Smooth muscle cell (in vitro differentiated cells): ENCODE measurements around the gene MYMK. TPM values are rescaled to one million over a fixed set of nuclear protein-coding genes. Genes with fewer than 3 reads are reported as not detected.

Source experiments
- DNase-seq: peaks from one replicate; lab custom pipeline; 2025; ENCODE audit not compliant: unreplicated experiment; lab: John Stamatoyannopoulos, UW
- H2AFZ ChIP-seq: fragments of 200-600 bp; sonication (generic); 2 replicates; pipeline ENCODE4 v1.6.0; 2016; ENCODE audit warnings: antibody characterized with exemption, low read depth, mild to moderate bottlenecking
- H3F3A ChIP-seq: fragments of 200-600 bp; sonication (generic); 2 replicates; pipeline ENCODE4 v1.6.0; 2017; ENCODE audit warnings: antibody characterized with exemption, low read depth
- H3K27ac ChIP-seq: fragments of 200-600 bp; sonication (generic); 2 replicates; pipeline ENCODE4 v1.5.1; 2016; ENCODE audit warnings: low read depth, mild to moderate bottlenecking
- H3K27me3 ChIP-seq: fragments of 200-600 bp; sonication (generic); 2 replicates; pipeline ENCODE4 v1.6.1; 2016; ENCODE audit warnings: low read depth, mild to moderate bottlenecking
- H3K36me3 ChIP-seq: fragments of 200-600 bp; sonication (generic); 2 replicates; pipeline ENCODE4 v1.5.1; 2016; ENCODE audit warnings: low read depth
- H3K4me1 ChIP-seq: fragments of 200-600 bp; sonication (generic); 2 replicates; pipeline ENCODE4 v1.5.1; 2016; ENCODE audit warnings: low read depth
- H3K4me2 ChIP-seq: fragments of 200-600 bp; sonication (generic); 2 replicates; pipeline ENCODE4 v1.6.0; 2016; ENCODE audit warnings: mild to moderate bottlenecking
- H3K4me3 ChIP-seq: fragments of 200-600 bp; sonication (generic); 2 replicates; pipeline ENCODE4 v1.5.1; 2016; ENCODE audit warnings: mild to moderate bottlenecking
- H3K79me2 ChIP-seq: fragments of 200-600 bp; sonication (generic); 2 replicates; pipeline ENCODE4 v1.6.0; 2016; ENCODE audit warnings: low read depth, mild to moderate bottlenecking
- H3K9ac ChIP-seq: fragments of 200-600 bp; sonication (generic); 2 replicates; pipeline ENCODE4 v1.6.0; 2016; ENCODE audit warnings: low read depth
- H3K9me3 ChIP-seq: fragments of 200-600 bp; sonication (generic); replicated peaks from 2 replicates; pipeline ENCODE4 v1.5.1; 2016; ENCODE audit warnings: low read depth
- H4K20me1 ChIP-seq: fragments of 200-600 bp; sonication (generic); 2 replicates; pipeline ENCODE4 v1.6.0; 2016; ENCODE audit warnings: low read depth
- WGBS: methylation state at CpG from one replicate; pipeline ENCODE4 v1.1.7; 2016; ENCODE audit warnings: low lambda C conversion rate; 5-methylcytosine and 5-hydroxymethylcytosine counted together
- polyA plus RNA-seq: library from polyadenylated mRNA; unstranded; fragments of >200 nt; fragmentation: Nextera tagmentation; extraction: Ambion mirVana; gene quantifications from 2 replicates; pipeline ENCODE4 v1.2.1, GENCODE V29; 2016
- total RNA-seq: library from RNA; depleted of rRNA; stranded (reverse); fragments of >200 nt; gene quantifications from 2 replicates; pipeline ENCODE4 v1.2.3, GENCODE V29; 2014
- TF ChIP-seq, protein P1 (sequence below): fragments of 200-600 bp; sonication (generic); IDR thresholded peaks from 2 replicates; pipeline ENCODE4 v1.5.1; 2017; ENCODE audit warnings: borderline replicate concordance, mild to moderate bottlenecking, antibody characterized with exemption; ENCODE audit not compliant: insufficient read depth, poor library complexity, severe bottlenecking

MYMK gene
- total and polyA plus RNA-seq, 2 experiments from 2014 or later: not detected

DNA sequence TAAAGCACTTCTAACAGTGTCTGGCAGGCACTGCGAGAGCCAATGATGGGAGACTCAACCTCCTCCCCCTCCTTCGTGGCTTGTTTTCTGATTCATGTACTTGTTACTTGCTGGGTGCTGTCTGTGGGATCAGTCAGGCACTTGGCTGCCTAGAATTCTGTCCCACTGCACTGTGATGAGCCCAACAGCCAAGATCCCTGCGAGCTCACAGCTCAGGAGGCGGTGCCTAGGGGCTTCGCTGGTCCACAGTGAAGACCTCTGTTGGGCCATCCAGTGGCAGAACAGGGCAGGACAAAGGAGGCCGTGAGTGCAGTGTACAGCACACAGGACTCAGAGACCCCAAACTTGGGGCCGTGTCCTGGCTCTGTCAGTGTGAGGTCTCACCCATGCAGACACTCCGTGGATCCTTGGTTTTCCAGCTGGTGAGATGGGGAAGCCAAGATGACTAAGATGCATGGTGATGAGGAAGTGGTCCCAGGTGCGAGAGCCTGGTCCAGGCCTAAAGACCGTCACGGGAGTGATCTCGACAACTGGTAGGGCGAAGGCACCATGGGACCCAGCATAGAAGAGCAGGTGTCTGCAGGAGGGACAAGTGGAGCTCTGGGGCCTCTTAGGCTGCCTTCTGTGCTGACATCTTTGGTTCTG is 19.5 kb downstream of the MYMK start:
- peaks cover 5% of the 10 kb centered on the region for H3F3A ChIP-seq
- H3K79me2 ChIP-seq: no peaks in the 10 kb centered on the region
- H3K9me3 ChIP-seq: no peaks in the 10 kb centered on the region
- peak overlapping the region; percentile 7 for H3K4me2 ChIP-seq
- DNase-seq: no peak
- no peaks in the 10 kb centered on the region for H3K27me3 ChIP-seq
- H4K20me1 ChIP-seq: no peaks in the 10 kb centered on the region
- H3K4me3 ChIP-seq: no peak overlapping the region
- H3K4me1 ChIP-seq: peaks cover 12% of the 10 kb centered on the region
- TF ChIP-seq, protein P1, sequence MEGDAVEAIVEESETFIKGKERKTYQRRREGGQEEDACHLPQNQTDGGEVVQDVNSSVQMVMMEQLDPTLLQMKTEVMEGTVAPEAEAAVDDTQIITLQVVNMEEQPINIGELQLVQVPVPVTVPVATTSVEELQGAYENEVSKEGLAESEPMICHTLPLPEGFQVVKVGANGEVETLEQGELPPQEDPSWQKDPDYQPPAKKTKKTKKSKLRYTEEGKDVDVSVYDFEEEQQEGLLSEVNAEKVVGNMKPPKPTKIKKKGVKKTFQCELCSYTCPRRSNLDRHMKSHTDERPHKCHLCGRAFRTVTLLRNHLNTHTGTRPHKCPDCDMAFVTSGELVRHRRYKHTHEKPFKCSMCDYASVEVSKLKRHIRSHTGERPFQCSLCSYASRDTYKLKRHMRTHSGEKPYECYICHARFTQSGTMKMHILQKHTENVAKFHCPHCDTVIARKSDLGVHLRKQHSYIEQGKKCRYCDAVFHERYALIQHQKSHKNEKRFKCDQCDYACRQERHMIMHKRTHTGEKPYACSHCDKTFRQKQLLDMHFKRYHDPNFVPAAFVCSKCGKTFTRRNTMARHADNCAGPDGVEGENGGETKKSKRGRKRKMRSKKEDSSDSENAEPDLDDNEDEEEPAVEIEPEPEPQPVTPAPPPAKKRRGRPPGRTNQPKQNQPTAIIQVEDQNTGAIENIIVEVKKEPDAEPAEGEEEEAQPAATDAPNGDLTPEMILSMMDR: no peak
- H3K9ac ChIP-seq: no peak overlapping the region
- peak overlapping the region; percentile 25 for H3K27ac ChIP-seq
- H2AFZ ChIP-seq: no peak overlapping the region
- H3K36me3 ChIP-seq: no peaks in the 10 kb centered on the region
- WGBS: 86% methylated on average over 13 of the region's 13 CpGs

DNA sequence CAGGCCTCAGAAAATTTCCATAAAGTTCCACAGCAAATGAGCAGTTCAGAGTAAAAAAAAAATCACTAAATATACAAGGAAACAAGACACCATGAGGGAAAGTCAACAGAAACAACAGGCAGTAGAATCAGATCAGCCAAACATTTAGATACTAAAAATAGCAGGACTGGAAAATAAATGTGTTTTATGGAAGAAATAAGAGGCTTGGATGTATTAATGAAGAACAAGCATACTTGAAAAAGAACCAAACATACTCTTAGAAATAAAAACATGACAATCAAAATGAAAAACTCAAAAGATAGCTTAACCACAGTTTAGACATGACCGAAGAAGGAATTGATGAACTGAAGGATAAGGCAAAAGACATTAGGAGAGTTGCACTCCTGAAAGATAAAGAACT is 22.6 kb downstream of the MYMK start:
- no peak overlapping the region for H3K27ac ChIP-seq
- TF ChIP-seq, protein P1: no peak
- H3K4me3 ChIP-seq: no peak overlapping the region
- no peak overlapping the region for H3K9ac ChIP-seq
- no peaks in the 10 kb centered on the region for H3K27me3 ChIP-seq
- 100% methylated on average over 1 of the region's 1 CpG for WGBS
- peaks cover 5% of the 10 kb centered on the region for H3F3A ChIP-seq
- DNase-seq: no peak
- no peaks in the 10 kb centered on the region for H4K20me1 ChIP-seq
- no peaks in the 10 kb centered on the region for H3K4me1 ChIP-seq
- H2AFZ ChIP-seq: no peak overlapping the region
- no peaks in the 10 kb centered on the region for H3K9me3 ChIP-seq
- H3K79me2 ChIP-seq: no peaks in the 10 kb centered on the region
- no peak overlapping the region for H3K4me2 ChIP-seq
- no peaks in the 10 kb centered on the region for H3K36me3 ChIP-seq

GRCh38 chr9:133499892-133500270 is 24.9 kb downstream of the MYMK start:
- TF ChIP-seq, protein P1: no peak
- WGBS: 84% methylated on average over 12 of the region's 12 CpGs
- no peak overlapping the region for H3K27ac ChIP-seq
- no peaks in the 10 kb centered on the region for H3F3A ChIP-seq
- no peak overlapping the region for H3K4me3 ChIP-seq
- H4K20me1 ChIP-seq: no peaks in the 10 kb centered on the region
- H3K79me2 ChIP-seq: no peaks in the 10 kb centered on the region
- H3K9ac ChIP-seq: no peak overlapping the region
- no peak overlapping the region for H3K4me2 ChIP-seq
- no peaks in the 10 kb centered on the region for H3K9me3 ChIP-seq
- no peaks in the 10 kb centered on the region for H3K36me3 ChIP-seq
- no peaks in the 10 kb centered on the region for H3K4me1 ChIP-seq
- H3K27me3 ChIP-seq: no peaks in the 10 kb centered on the region
- DNase-seq: no peak
- no peak overlapping the region for H2AFZ ChIP-seq
